K562 (cell line): Measurements from ENCODE around the gene OR2V2. TPM values are rescaled to one million over a fixed set of nuclear protein-coding genes. Genes with fewer than 3 reads are reported as not detected.
"Not testable (repeated sequence)": the region's sequence is repeated elsewhere in the genome, so short reads cannot be mapped to it uniquely, and the experiment has no call there.

Experiments
- ATAC-seq: fragments of 200-7000 bp; cut with Tn5 transposase; 3 replicates; pipeline ENCODE4 v1.9.1; 2020; ENCODE audit warnings: moderate library complexity
- Bru-seq: library from RNA; stranded (reverse); fragments of 400-500 nt; gene quantifications from one replicate; lab custom pipeline; 2021; lab: Mats Ljungman, UMichigan
- BruChase-seq, 2 experiments: library from RNA; stranded (reverse); fragments of 400-500 nt; gene quantifications; one replicate each; lab custom pipeline; 2021; lab: Mats Ljungman, UMichigan
- BruUV-seq: library from RNA; stranded (reverse); fragments of 400-500 nt; replicated peaks from 2 replicates; lab custom pipeline; 2021; lab: Mats Ljungman, UMichigan
- CTCF ChIA-PET: fragments of 300-600 bp; formaldehyde crosslinking; extraction: SDS; loops from one replicate; lab custom pipeline; 2021; ENCODE audit warnings: low intra/inter-chr PET ratio; lab: Yijun Ruan, JAX
- POLR2A ChIA-PET: fragments of 300-600, 350-650 bp; sonication (Branson Sonifier 250); formaldehyde crosslinking; extraction: SDS; loops from one replicate; lab custom pipeline; 2021; ENCODE audit warnings: antibody characterized with exemption, inconsistent platforms; lab: Yijun Ruan, JAX
- DNase-seq, 4 experiments: peaks; one replicate each; pipeline versions ENCODE4 v3.0.0 to v3.0.0-alpha.2; 2011 to 2018; ENCODE audit warnings: low spot score in 3 of 4, mixed read lengths in 3 of 4; ENCODE audit errors: extremely low read depth in 1 of 4
- FAIRE-seq: peaks from 2 replicates; lab custom pipeline; 2011; peaks lifted over from hg19 to GRCh38; lab: Jason Lieb, UNC
- H2AFZ ChIP-seq: 2 replicates; pipeline ENCODE4 v1.6.0; 2011; ENCODE audit warnings: low read depth, low read length, control low read depth, inconsistent platforms
- H3K27ac ChIP-seq: fragments of 200-600 bp; 3 replicates; pipeline ENCODE4 v1.8.0; 2011; ENCODE audit warnings: low read depth, mild to moderate bottlenecking, control low read depth, inconsistent platforms, low read length, moderate library complexity, mixed read lengths; ENCODE audit errors: extremely low read depth
- H3K27me3 ChIP-seq, 2 experiments: fragments of 300-600 bp in 1 of 2; 2 replicates in 1 of 2; 3 replicates in 1 of 2; pipeline versions ENCODE4 v1.6.0 to v1.8.0; 2011; ENCODE audit warnings: inconsistent platforms in 2 of 2, low read length in 2 of 2, mild to moderate bottlenecking in 1 of 2, mixed read lengths in 1 of 2, moderate library complexity in 1 of 2; ENCODE audit not compliant: control insufficient read depth in 2 of 2, insufficient read depth in 2 of 2
- H3K36me3 ChIP-seq: fragments of 300-600 bp; 3 replicates; pipeline ENCODE4 v1.8.0; 2011; ENCODE audit warnings: mild to moderate bottlenecking, low read length, inconsistent platforms; ENCODE audit not compliant: control insufficient read depth, insufficient read depth
- H3K4me1 ChIP-seq, 2 experiments: fragments of 200-600 bp in 1 of 2; replicated peaks in 1 of 2; 2 replicates in 1 of 2; 3 replicates in 1 of 2; pipeline versions ENCODE4 v1.5.1 to v1.8.0; 2011; ENCODE audit warnings: inconsistent platforms in 2 of 2, low read length in 2 of 2, mild to moderate bottlenecking in 1 of 2, mixed read lengths in 1 of 2, moderate library complexity in 1 of 2; ENCODE audit not compliant: control insufficient read depth in 2 of 2, insufficient read depth in 2 of 2
- H3K4me2 ChIP-seq: 2 replicates; pipeline ENCODE4 v1.6.1; 2011; ENCODE audit warnings: low read length, control low read depth, inconsistent platforms, mixed read lengths; ENCODE audit not compliant: insufficient read depth
- H3K4me3 ChIP-seq: fragments of 200-600 bp; sonication (generic), shearing (Covaris generic); 2 replicates; pipeline ENCODE4 v1.5.1; 2016; ENCODE audit warnings: control low read depth, inconsistent platforms
- H3K79me2 ChIP-seq: fragments of 200-600 bp; 3 replicates; pipeline ENCODE4 v1.8.0; 2011; ENCODE audit warnings: low read length, inconsistent platforms; ENCODE audit not compliant: control insufficient read depth, insufficient read depth
- H3K9ac ChIP-seq, 2 experiments: 2 replicates each; pipeline versions ENCODE4 v1.6.0 to v1.6.1; 2011; ENCODE audit warnings: low read depth in 2 of 2, low read length in 2 of 2, control low read depth in 1 of 2, inconsistent platforms in 1 of 2, mild to moderate bottlenecking in 1 of 2, mixed read lengths in 1 of 2; ENCODE audit not compliant: insufficient read depth in 1 of 2
- H3K9me1 ChIP-seq: one replicate; pipeline ENCODE4 v1.6.0; 2011; ENCODE audit warnings: inconsistent platforms, mild to moderate bottlenecking, low read length, moderate library complexity; ENCODE audit not compliant: control insufficient read depth, insufficient read depth
- H3K9me3 ChIP-seq: replicated peaks from 2 replicates; pipeline ENCODE4 v1.5.1; 2011; ENCODE audit warnings: low read depth, low read length, inconsistent platforms; ENCODE audit not compliant: control insufficient read depth, insufficient read depth
- H4K20me1 ChIP-seq: replicated peaks from 2 replicates; pipeline ENCODE4 v1.6.1; 2011; ENCODE audit warnings: low read length, inconsistent platforms, mixed read lengths; ENCODE audit not compliant: control insufficient read depth, insufficient read depth
- ARID1B ChIP-seq: fragments of 450-650 bp; IDR thresholded peaks from 2 replicates; pipeline ENCODE4 v1.6.1; 2016; ENCODE audit warnings: antibody characterized with exemption, mild to moderate bottlenecking, inconsistent platforms
- CBFA2T2 ChIP-seq: fragments of 450-650 bp; conservative IDR thresholded peaks from 2 replicates; pipeline ENCODE4 v1.6.1; 2017; ENCODE audit warnings: mild to moderate bottlenecking
- CBFA2T3 ChIP-seq: fragments of 450-650 bp; IDR thresholded peaks from 2 replicates; pipeline ENCODE4 v1.6.1; 2017
- CXXC5 ChIP-seq: fragments of 250-450 bp; sonication (Bioruptor Pico); IDR thresholded peaks from 2 replicates; pipeline ENCODE4 v1.8.0; 2022; ENCODE audit warnings: inconsistent platforms, mild to moderate bottlenecking, moderate library complexity
- TAL1 ChIP-seq: fragments of 450-650 bp; IDR thresholded peaks from 2 replicates; pipeline ENCODE4 v1.6.1; 2016; ENCODE audit warnings: mild to moderate bottlenecking
- ZEB2 ChIP-seq: fragments of 450-650 bp; IDR thresholded peaks from 2 replicates; pipeline ENCODE4 v1.6.1; 2016
- WGBS: fragments of 100-300 bp; shearing (Covaris generic); methylation state at CpG from one replicate; pipeline ENCODE4 v1.1.6; 2016; ENCODE audit warnings: low coverage, mixed read lengths; ENCODE audit not compliant: insufficient coverage; ENCODE audit errors: missing lambda C conversion rate; 5-methylcytosine and 5-hydroxymethylcytosine counted together
- in situ Hi-C: fragments of 300-500 bp; cut with MboI; formaldehyde crosslinking; loops from 4 replicates; pipeline ENCODE4 v1.15.0; 2018; ENCODE audit warnings: inconsistent platforms, mixed read lengths
- intact Hi-C: fragments of 100-400 bp; cut with micrococcal nuclease; formaldehyde crosslinking; loops from 2 replicates; pipeline ENCODE4 v1.14.2; 2022
- long read RNA-seq, 3 experiments: library from polyadenylated mRNA in 2 of 3; library from RNA in 1 of 3; unstranded in 2 of 3; stranded (forward) in 1 of 3; transcript quantifications; one replicate each; pipeline ENCODE4 v2.0.0, GENCODE V29; 2019 to 2022
- polyA minus RNA-seq, 3 experiments: library from RNA; depleted of rRNA, polyadenylated mRNA; stranded (reverse); fragments of >200 nt; gene quantifications; 2 replicates each; pipeline ENCODE4 v1.2.3, GENCODE V29; 2011
- polyA plus RNA-seq, 8 experiments: library from polyadenylated mRNA; depleted of rRNA in 4 of 8; stranded (reverse) in 5 of 8; unstranded in 3 of 8; fragments of >200 nt; fragmentation: Nextera tagmentation in 2 of 8; fragmentation: Illumina TruSeq in 1 of 8; extraction: Ambion mirVana in 2 of 8; extraction: Trizol in 1 of 8; gene quantifications; 2 replicates each; pipeline versions ENCODE4 v1.2.1 to v1.2.3, GENCODE V29; 2011 to 2014; ENCODE audit warnings: inconsistent platforms in 1 of 8, missing spikeins in 1 of 8
- total RNA-seq, 7 experiments: library from RNA; depleted of rRNA in 6 of 7; stranded (reverse); fragments of >200 nt in 6 of 7; fragmentation: Illumina TruSeq in 2 of 7; extraction: Trizol in 2 of 7; gene quantifications; 2 replicates each; pipeline versions ENCODE4 v1.2.1 to v1.2.3, GENCODE V29; 2011 to 2021; ENCODE audit warnings: low replicate concordance in 1 of 7

The OR2V2 gene, protein sequence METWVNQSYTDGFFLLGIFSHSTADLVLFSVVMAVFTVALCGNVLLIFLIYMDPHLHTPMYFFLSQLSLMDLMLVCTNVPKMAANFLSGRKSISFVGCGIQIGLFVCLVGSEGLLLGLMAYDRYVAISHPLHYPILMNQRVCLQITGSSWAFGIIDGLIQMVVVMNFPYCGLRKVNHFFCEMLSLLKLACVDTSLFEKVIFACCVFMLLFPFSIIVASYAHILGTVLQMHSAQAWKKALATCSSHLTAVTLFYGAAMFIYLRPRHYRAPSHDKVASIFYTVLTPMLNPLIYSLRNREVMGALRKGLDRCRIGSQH
- total RNA-seq (2011; cell fraction: chromatin; rRNA removed; ENCODE audit: low replicate concordance), result not detected in 2 replicates
- not detected in 2 replicates for total RNA-seq (2011; cell fraction: nucleolus; rRNA removed)
- not detected in 2 replicates for total RNA-seq (2011; cell fraction: nucleoplasm; rRNA removed)
- total RNA-seq (2014; rRNA removed), result not detected in 2 replicates
- not detected in 2 replicates for total RNA-seq (2014; rRNA removed; fragmentation: Illumina TruSeq; extraction: Trizol)
- total RNA-seq (2015; rRNA removed; fragmentation: Illumina TruSeq; extraction: Trizol), result not detected in 2 replicates
- total RNA-seq (2021), result not detected in 2 replicates
- polyA plus RNA-seq (2011; rRNA removed), result not detected in 2 replicates
- polyA plus RNA-seq (2011; cell fraction: cytosol; rRNA removed), result not detected in 2 replicates
- not detected in 2 replicates for polyA plus RNA-seq (2011; cell fraction: nucleus; rRNA removed)
- polyA plus RNA-seq (2012), result not detected in 2 replicates
- not detected in 2 replicates for polyA plus RNA-seq (2014; fragmentation: Illumina TruSeq; extraction: Trizol)
- under 1 TPM in 1 of 2 experiments, not detected in 1; 0.01 TPM for polyA plus RNA-seq (2014; fragmentation: Nextera tagmentation; extraction: Ambion mirVana)
- polyA plus RNA-seq (2014; rRNA removed), result not detected in 2 replicates
- polyA minus RNA-seq (2011; rRNA and poly(A)+ RNA removed), result not detected in 2 replicates
- not detected in 2 replicates for polyA minus RNA-seq (2011; cell fraction: cytosol; rRNA and poly(A)+ RNA removed)
- not detected in 2 replicates for polyA minus RNA-seq (2011; cell fraction: nucleus; rRNA and poly(A)+ RNA removed)
- not detected for Bru-seq, nascent RNA
- not detected for BruChase-seq, experiment 1, labeled RNA remaining after a 2-hour chase
- BruChase-seq, experiment 2, labeled RNA remaining after a 6-hour chase, result percentile 10 among the genes with signal in this experiment
- long read RNA-seq, experiment 1, result 0 reads
- long read RNA-seq, experiment 2, result 0 reads
- long read RNA-seq, experiment 3, result 0 reads

- H3K4me2 ChIP-seq, CTCF ChIA-PET: not testable (repeated sequence)
- 11% methylated on average over 7 of the region's 7 CpGs for WGBS
These were observed at the start of gene OR2V2 for GRCh38 chr5:181146927-181147636. Gene OR2V2, plus strand, starts transcription at chr5:181147586. Its CDS starts 7,357 bp downstream, at chr5:181154943.

GRCh38 chr5:181097759-181098491 is 49.5 kb upstream of the OR2V2 start:
- H4K20me1 ChIP-seq, H3K4me2 ChIP-seq, H3K36me3 ChIP-seq, H3K9me3 ChIP-seq, CTCF ChIA-PET, FAIRE-seq, H3K79me2 ChIP-seq, intact Hi-C loops, H3K9ac ChIP-seq, H3K27me3 ChIP-seq, POLR2A ChIA-PET, BruUV-seq, H3K9me1 ChIP-seq, H2AFZ ChIP-seq, H3K27ac ChIP-seq, in situ Hi-C loops: not testable (repeated sequence)
- H3K4me1 ChIP-seq, result peaks cover 4 to 21% of the 10 kb centered on the region in 2 experiments; a peak in 4 of 5 replicates
- H3K4me3 ChIP-seq, result 0 out of 2 replicates have a peak overlapping the region, but pooled peaks have one; percentile 25
- WGBS, result no CpG with 5 or more reads among the region's 56 CpGs
- ATAC-seq (peak; percentile 44), DNase-seq (peak in 3 of 4 experiments; percentile 28 to 37 (median 28))

More at GRCh38 chr5:181146927-181147636, at the start of gene OR2V2:
- H3K27me3 ChIP-seq, BruUV-seq, in situ Hi-C loops, H4K20me1 ChIP-seq, H3K36me3 ChIP-seq, H3K9me1 ChIP-seq, intact Hi-C loops, H3K27ac ChIP-seq, H3K4me3 ChIP-seq, H3K9ac ChIP-seq, H3K4me1 ChIP-seq, H3K9me3 ChIP-seq, H3K79me2 ChIP-seq: not testable (repeated sequence)
- peak; percentile 40 for FAIRE-seq
- H2AFZ ChIP-seq, result peak within 1 kb of the TSS; percentile 40
- peak; percentile 68 for TF ChIP-seq CBFA2T2
- TF ChIP-seq CXXC5 (CRISPR knock-in tag), result peak; percentile 10; the same call in 1 of the 2 replicates
- TF ChIP-seq TAL1, result peak; percentile 40; the same call in 1 of the 2 replicates
- TF ChIP-seq CBFA2T3, result peak; percentile 79
- TF ChIP-seq ZEB2, result peak; percentile 23; the same call in 1 of the 2 replicates
- 0 out of 2 replicates have a peak, but pooled peaks have one; percentile 11 for TF ChIP-seq ARID1B
- peak in 1 of 4 experiments; percentile 41 for DNase-seq
- peak; percentile 30; the same call in 2 of the 3 replicates for ATAC-seq
- POLR2A ChIA-PET, result interaction anchor here (1.9 kb wide), 1 partner anchor 13 kb away, joined by 5 read pairs; no protein-coding TSS in a partner anchor
